ENCODE results near the gene NR3C2.

The NR3C2 gene

GRCh38 chr4:148341980-148342800, 100.0 kb downstream of the NR3C2 start:
- no peak overlapping the region for H3K4me3 ChIP-seq (ENCODE audit: low read depth, low read length)

DNA sequence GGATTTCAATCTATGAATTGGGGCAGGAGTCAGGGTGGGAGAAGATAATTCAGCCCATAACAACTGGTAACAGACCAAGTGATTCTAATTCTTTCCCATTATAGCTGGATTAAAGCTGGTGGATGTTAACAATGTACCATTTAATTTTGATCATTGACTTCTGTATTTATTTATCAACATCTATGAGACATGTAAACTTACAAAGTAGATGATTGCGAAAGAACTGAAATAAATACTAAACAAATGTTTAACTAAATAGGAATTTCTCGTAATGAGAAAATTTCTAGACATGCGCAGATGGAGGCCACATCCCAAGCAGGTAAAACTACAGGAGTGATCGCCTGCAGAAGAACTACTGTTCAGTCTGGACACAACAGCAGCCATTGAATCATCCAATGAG, 107.1 kb downstream of the NR3C2 start:
- no peaks in the 10 kb centered on the region for H3K27me3 ChIP-seq (replicated peaks)
- H3K36me3 ChIP-seq (replicated peaks) = no peaks in the 10 kb centered on the region
- no peak overlapping the region for H3K27ac ChIP-seq
- no peak overlapping the region for H3K4me3 ChIP-seq (ENCODE audit: low read depth, low read length)
- TF ChIP-seq, protein P1, sequence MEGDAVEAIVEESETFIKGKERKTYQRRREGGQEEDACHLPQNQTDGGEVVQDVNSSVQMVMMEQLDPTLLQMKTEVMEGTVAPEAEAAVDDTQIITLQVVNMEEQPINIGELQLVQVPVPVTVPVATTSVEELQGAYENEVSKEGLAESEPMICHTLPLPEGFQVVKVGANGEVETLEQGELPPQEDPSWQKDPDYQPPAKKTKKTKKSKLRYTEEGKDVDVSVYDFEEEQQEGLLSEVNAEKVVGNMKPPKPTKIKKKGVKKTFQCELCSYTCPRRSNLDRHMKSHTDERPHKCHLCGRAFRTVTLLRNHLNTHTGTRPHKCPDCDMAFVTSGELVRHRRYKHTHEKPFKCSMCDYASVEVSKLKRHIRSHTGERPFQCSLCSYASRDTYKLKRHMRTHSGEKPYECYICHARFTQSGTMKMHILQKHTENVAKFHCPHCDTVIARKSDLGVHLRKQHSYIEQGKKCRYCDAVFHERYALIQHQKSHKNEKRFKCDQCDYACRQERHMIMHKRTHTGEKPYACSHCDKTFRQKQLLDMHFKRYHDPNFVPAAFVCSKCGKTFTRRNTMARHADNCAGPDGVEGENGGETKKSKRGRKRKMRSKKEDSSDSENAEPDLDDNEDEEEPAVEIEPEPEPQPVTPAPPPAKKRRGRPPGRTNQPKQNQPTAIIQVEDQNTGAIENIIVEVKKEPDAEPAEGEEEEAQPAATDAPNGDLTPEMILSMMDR (IDR thresholded peaks at IDR 0.05; ENCODE audit: low read depth, low read length, missing control alignments) = no peak
- no peak for DNase-seq
- in situ Hi-C loops (cut with HindIII; ENCODE audit: low pct_ligation_motif_present, low sequenced_read_pairs) = no loop called here

More at GRCh38 chr4:148341980-148342800, 100.0 kb downstream of the NR3C2 start:
- Histone ChIP-seq H3K27me3 (replicated peaks) (no peaks in the 10 kb centered on the region), H3K27ac (no peak overlapping the region), H3K36me3 (replicated peaks) (no peaks in the 10 kb centered on the region)
- DNase-seq = no peak
- in situ Hi-C loops (cut with HindIII; ENCODE audit: low pct_ligation_motif_present, low sequenced_read_pairs) = no loop called here
- TF ChIP-seq, protein P1 (IDR thresholded peaks at IDR 0.05; ENCODE audit: low read depth, low read length, missing control alignments) = no peak

DNA sequence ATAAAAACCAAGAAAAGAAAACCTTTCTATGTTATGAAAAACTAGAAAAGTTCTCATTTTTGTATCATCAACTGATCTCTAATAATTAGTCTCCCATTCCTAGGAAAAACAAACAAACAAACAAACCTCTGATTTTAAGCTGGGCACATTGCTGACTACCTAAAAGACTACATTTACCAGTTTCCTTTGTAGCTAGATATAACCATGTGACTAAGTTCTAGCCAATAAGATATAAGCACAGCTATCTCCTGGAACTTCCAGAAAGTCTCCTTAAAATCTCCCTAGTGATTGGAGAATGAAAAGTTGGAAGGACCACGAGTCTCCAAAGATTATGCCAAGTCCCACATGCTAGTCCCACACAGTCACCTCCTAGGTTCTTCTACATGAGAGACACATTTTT, 108.9 kb downstream of the NR3C2 start:
- no peak overlapping the region for H3K4me3 ChIP-seq (ENCODE audit: low read depth, low read length)
- in situ Hi-C loops (cut with HindIII; ENCODE audit: low pct_ligation_motif_present, low sequenced_read_pairs) = no loop called here
- no peaks in the 10 kb centered on the region for H3K27me3 ChIP-seq (replicated peaks)
- no peak overlapping the region for H3K27ac ChIP-seq
- TF ChIP-seq, protein P1 (IDR thresholded peaks at IDR 0.05; ENCODE audit: low read depth, low read length, missing control alignments) = no peak
- no peak for DNase-seq
- no peaks in the 10 kb centered on the region for H3K36me3 ChIP-seq (replicated peaks)

- H3K4me3 ChIP-seq (ENCODE audit: low read depth, low read length) = no peak overlapping the region
- no peak overlapping the region for H3K27ac ChIP-seq
- no peaks in the 10 kb centered on the region for H3K27me3 ChIP-seq (replicated peaks)
- no peak for DNase-seq
- no peaks in the 10 kb centered on the region for H3K36me3 ChIP-seq (replicated peaks)
- in situ Hi-C loops (cut with HindIII; ENCODE audit: low pct_ligation_motif_present, low sequenced_read_pairs) = no loop called here
- TF ChIP-seq, protein P1 (IDR thresholded peaks at IDR 0.05; ENCODE audit: low read depth, low read length, missing control alignments) = no peak
These were observed 109.7 kb downstream of the NR3C2 start for GRCh38 chr4:148332486-148332885.

DNA sequence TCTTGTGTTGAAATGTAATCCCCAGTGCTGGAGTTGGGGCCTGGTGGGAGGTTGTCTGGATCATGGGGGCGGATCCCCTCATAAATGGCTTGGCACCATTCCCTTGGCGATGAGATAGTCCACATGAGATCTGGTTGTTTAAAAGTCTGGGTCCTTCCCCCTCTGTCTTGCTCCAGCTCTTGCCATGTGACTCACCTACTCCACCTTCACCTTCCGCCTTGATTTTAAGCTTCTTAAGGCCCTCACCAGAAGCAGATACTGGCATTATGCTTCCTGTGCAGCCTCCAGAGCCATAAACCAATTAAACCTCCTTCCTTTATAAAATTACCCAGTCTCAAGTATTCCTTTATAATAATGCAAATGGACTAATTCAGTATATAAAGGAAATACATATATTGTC, 111.5 kb downstream of the NR3C2 start:
- H3K27ac ChIP-seq = no peak overlapping the region
- no peaks in the 10 kb centered on the region for H3K27me3 ChIP-seq (replicated peaks)
- DNase-seq = no peak
- in situ Hi-C loops (cut with HindIII; ENCODE audit: low pct_ligation_motif_present, low sequenced_read_pairs) = no loop called here
- no peak overlapping the region for H3K4me3 ChIP-seq (ENCODE audit: low read depth, low read length)
- no peaks in the 10 kb centered on the region for H3K36me3 ChIP-seq (replicated peaks)
- TF ChIP-seq, protein P1 (IDR thresholded peaks at IDR 0.05; ENCODE audit: low read depth, low read length, missing control alignments) = no peak

DNA sequence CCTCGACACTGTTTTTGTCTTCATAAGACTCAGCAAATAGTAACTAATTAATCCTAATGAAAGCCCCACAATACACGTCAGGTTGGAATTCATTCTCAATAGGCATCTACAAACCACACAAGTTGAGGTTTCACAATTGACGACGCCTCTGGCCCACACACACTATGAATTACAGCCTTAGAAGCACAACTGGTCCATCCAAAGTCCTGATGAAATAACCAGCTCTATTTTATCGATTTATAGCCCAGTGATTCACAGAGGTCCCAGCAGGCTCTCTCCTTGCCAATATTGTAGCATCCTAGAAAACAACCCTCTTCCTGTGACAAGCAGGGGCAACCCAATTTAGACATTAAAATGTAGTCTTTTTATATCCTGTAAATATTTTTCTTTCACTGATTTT, 112.1 kb downstream of the NR3C2 start:
- TF ChIP-seq, protein P1 (IDR thresholded peaks at IDR 0.05; ENCODE audit: low read depth, low read length, missing control alignments) = no peak
- no peaks in the 10 kb centered on the region for H3K27me3 ChIP-seq (replicated peaks)
- H3K36me3 ChIP-seq (replicated peaks) = no peaks in the 10 kb centered on the region
- in situ Hi-C loops (cut with HindIII; ENCODE audit: low pct_ligation_motif_present, low sequenced_read_pairs) = no loop called here
- DNase-seq = no peak
- H3K27ac ChIP-seq = no peak overlapping the region
- no peak overlapping the region for H3K4me3 ChIP-seq (ENCODE audit: low read depth, low read length)

Data from brain microvascular endothelial cell (primary cell).